ENCODE results near the gene PCNX2. TPM values are rescaled to one million over a fixed set of nuclear protein-coding genes. Genes with fewer than 3 reads are reported as not detected.

The PCNX2 gene
- total and polyA plus RNA-seq, 7 donors = 1.8 to 13.8 (median 5.1) TPM

DNA sequence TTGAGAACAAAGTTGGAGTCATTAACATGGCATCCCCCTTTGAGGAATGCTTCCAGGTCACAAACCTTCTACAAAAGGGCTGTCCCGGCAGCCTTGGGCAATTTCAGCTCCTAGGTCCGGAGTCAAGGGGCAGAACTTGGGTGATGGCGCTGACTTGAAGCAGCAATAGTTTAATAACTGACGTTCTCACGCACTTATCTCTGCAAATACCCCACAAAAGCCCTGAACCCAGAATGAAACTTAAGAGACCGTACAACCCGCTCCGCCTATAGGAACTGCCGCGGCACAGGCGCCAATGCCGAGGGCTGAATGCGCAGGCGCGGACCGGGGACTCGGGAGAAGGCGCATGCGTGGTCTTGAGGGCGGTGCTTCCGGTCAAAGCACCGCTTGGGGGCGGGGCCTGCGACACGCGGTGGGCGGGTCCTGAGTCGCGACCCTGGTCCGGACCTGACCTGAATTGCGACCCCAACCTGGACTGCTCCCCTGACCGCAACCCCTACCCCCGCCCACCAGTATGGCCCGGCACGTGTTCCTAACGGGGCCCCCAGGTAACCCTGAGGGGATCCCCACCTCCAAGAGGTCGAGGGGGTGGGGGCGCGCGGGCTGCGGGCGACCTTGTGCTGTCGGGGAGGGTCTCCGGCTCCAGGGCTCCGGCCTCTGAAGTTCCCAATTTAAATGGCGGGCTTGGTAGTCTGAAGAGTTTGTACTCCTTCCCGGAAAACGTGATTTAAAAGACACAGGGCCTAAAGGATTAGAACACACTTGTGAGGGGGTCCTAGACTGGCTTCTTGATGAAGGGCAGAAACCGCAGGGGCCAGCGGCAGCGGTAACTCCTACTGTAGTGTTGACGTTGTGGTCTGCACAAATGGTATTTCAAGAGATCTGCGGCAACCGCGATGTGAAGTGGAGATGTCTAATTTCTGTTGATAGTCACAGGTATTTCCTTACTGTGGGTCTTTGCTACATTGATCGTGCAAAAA, 345.0 kb downstream of the PCNX2 start, which contains the start of gene NTPCR:
Gene NTPCR (plus strand): TSS at position 415 of the 980 bp plus-strand sequence. CDS start 100 bp downstream, at position 515.
- no peaks in the 10 kb centered on the region for H3K27me3 ChIP-seq
- WGBS, 2 donors = 0 to 1% methylated on average over 56 of the region's 56 CpGs
- peak; percentile 95 for DNase-seq
- TF ChIP-seq, protein P1, sequence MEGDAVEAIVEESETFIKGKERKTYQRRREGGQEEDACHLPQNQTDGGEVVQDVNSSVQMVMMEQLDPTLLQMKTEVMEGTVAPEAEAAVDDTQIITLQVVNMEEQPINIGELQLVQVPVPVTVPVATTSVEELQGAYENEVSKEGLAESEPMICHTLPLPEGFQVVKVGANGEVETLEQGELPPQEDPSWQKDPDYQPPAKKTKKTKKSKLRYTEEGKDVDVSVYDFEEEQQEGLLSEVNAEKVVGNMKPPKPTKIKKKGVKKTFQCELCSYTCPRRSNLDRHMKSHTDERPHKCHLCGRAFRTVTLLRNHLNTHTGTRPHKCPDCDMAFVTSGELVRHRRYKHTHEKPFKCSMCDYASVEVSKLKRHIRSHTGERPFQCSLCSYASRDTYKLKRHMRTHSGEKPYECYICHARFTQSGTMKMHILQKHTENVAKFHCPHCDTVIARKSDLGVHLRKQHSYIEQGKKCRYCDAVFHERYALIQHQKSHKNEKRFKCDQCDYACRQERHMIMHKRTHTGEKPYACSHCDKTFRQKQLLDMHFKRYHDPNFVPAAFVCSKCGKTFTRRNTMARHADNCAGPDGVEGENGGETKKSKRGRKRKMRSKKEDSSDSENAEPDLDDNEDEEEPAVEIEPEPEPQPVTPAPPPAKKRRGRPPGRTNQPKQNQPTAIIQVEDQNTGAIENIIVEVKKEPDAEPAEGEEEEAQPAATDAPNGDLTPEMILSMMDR (IDR thresholded peaks at IDR 0.05) = peak in 2 of 4 experiments; percentile 11 to 15
- TF ChIP-seq POLR2A (IDR thresholded peaks at IDR 0.05) (peak in 1 of 2 donors; percentile 41), EP300 (IDR thresholded peaks at IDR 0.05) (no peak), POLR2AphosphoS5 (IDR thresholded peaks at IDR 0.05) (peak; percentile 40 to 76 (median 64))
- no peaks in the 10 kb centered on the region for H3K9me3 ChIP-seq
- H3K36me3 ChIP-seq = peaks cover 0 to 2% (median 0%) of the 10 kb centered on the region in 4 donors
- H3K4me3 ChIP-seq = peak within 1 kb of the TSS; percentile 75 to 99 (median 94)
- peaks cover 0 to 23% (median 14%) of the 10 kb centered on the region in 4 donors for H3K4me1 ChIP-seq
- intact Hi-C loops (cut with DNase I) = loop anchor here (2.0 to 10.0 kb wide), 2 partner anchors 146 to 320 kb away; partner anchors contain the start of genes MAP10 and SIPA1L2
- peak within 1 kb of the TSS; percentile 79 to 84 (median 82) for H3K27ac ChIP-seq

- no peak for TF ChIP-seq POLR2AphosphoS5 (IDR thresholded peaks at IDR 0.05)
- TF ChIP-seq EP300 (IDR thresholded peaks at IDR 0.05) = no peak
- no peak for TF ChIP-seq POLR2A (IDR thresholded peaks at IDR 0.05)
- TF ChIP-seq, protein P1 (IDR thresholded peaks at IDR 0.05) = no peak
- DNase-seq = no peak
- Histone ChIP-seq H3K4me1 (peaks cover 0 to 23% (median 14%) of the 10 kb centered on the region in 4 donors), H3K9me3 (no peaks in the 10 kb centered on the region), H3K36me3 (no peaks in the 10 kb centered on the region), H3K27ac (peak overlapping the region; percentile 79 to 84 (median 82)), H3K27me3 (no peaks in the 10 kb centered on the region), H3K4me3 (peak overlapping the region; percentile 75 to 99 (median 94))
- intact Hi-C loops (cut with DNase I) = loop anchor here (2.0 to 10.0 kb wide), 2 partner anchors 145 to 319 kb away; partner anchors contain the start of genes MAP10 and SIPA1L2
- WGBS, 2 donors = 50 to 84% methylated on average over 5 of the region's 5 CpGs
Measured at GRCh38 chr1:232949636-232950196, 345.8 kb downstream of the PCNX2 start.

DNA sequence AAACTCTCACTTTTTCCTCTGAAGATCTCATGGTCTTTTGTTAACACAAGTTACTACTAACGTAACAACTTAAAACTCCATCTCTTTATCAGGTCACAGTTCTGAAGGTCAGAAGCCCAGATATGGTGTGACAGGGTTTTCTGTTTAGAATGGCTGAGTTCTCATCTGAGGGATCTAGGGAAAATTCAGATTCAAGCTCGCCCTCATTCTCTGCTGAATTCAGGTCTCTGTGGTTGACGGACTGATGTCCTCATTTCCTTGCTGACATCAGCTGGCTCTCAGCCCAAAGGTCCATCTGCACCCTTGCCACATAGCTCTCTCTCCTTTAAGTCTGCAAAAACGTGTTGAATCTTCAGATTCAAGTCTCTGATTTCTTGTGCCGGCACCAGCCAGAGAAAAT, 351.2 kb downstream of the PCNX2 start:
- H3K36me3 ChIP-seq = no peaks in the 10 kb centered on the region
- TF ChIP-seq EP300 (IDR thresholded peaks at IDR 0.05) = no peak
- TF ChIP-seq, protein P1 (IDR thresholded peaks at IDR 0.05) = no peak
- TF ChIP-seq POLR2A (IDR thresholded peaks at IDR 0.05) = no peak
- TF ChIP-seq POLR2AphosphoS5 (IDR thresholded peaks at IDR 0.05) = no peak
- no peaks in the 10 kb centered on the region for H3K27me3 ChIP-seq
- 79 to 84% methylated on average over 5 of the region's 5 CpGs for WGBS, 2 donors
- H3K9me3 ChIP-seq = no peaks in the 10 kb centered on the region
- H3K27ac ChIP-seq = no peak overlapping the region
- intact Hi-C loops (cut with DNase I) = no loop called here
- DNase-seq = no peak
- no peaks in the 10 kb centered on the region for H3K4me1 ChIP-seq
- no peak overlapping the region for H3K4me3 ChIP-seq

DNA sequence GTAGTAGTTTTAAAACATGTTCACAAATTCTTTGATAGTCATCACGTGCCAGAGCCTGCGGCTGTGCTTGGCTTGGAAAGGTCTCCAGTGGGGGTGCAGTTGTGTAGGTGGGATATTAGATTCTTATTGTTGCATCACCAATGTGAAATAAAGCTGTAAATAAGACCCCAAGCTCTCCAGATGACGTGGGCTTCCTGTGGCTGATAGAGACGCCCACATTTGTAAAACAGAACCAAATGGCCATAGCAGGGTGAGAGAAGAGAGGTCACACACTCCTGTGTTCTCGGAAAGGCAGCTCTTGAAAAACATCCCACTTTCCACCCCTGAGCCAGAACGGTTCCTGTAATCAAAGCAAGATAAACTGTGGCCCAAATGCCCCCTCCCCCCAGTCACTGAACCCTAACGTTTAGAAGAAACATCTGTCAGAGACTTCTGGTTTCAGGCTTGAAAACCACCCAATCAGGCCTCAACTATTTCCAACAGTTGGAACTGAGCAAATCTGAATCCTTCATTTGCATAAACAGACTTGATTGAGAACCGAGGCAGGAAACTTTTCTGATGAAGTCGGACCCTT, 351.8 kb downstream of the PCNX2 start:
- no peak for DNase-seq
- Histone ChIP-seq H3K9me3 (no peaks in the 10 kb centered on the region), H3K4me3 (no peak overlapping the region), H3K36me3 (no peaks in the 10 kb centered on the region), H3K27ac (no peak overlapping the region), H3K27me3 (no peaks in the 10 kb centered on the region), H3K4me1 (no peaks in the 10 kb centered on the region)
- 56 to 74% methylated on average over 9 of the region's 9 CpGs for WGBS, 2 donors
- intact Hi-C loops (cut with DNase I) = no loop called here
- no peak for TF ChIP-seq EP300 (IDR thresholded peaks at IDR 0.05)
- TF ChIP-seq POLR2AphosphoS5 (IDR thresholded peaks at IDR 0.05) = no peak
- TF ChIP-seq, protein P1 (IDR thresholded peaks at IDR 0.05) = no peak
- TF ChIP-seq POLR2A (IDR thresholded peaks at IDR 0.05) = no peak

All from sigmoid colon (tissue), 7 donors.